ENCODE results near the gene KLKB1.
"Not testable (repeated sequence)": the region's sequence is repeated elsewhere in the genome, so short reads cannot be mapped to it uniquely, and the experiment has no call there.

The KLKB1 gene

DNA sequence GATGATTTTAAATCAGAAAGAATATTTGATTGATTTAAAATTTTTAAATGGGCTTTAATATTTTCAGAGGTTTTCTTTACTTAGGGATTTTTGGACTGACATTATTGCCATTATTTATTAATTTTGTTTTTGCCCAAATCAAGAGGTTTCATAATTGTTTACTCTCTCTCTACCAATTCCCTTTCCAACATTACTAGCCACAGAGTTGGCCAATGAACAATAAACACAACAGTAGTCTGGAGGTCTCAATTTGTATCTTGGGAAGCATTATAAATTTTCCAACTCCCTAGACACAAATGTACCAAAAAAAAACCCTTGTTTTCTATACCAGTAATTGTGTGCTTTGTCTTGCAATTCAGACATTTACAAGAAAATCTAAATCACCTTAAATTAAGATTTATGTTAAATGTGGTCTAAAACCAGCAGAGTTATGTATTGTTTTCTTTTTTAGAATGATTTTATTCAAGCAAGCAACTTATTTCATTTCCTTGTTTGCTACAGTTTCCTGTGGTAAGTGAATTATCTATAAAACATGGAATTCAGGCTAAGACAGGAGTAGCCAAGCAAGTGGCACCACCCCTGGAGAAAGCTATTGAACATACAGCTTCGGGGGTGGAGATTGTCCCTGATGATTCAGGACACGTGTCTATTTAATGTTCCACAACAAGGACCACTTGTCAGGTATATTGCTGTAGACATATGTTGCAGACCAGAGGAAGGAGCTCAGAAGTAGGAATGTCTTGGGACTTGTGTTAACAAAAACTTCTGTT, 622 bp downstream of the KLKB1 start:
- no peak for DNase-seq

DNA sequence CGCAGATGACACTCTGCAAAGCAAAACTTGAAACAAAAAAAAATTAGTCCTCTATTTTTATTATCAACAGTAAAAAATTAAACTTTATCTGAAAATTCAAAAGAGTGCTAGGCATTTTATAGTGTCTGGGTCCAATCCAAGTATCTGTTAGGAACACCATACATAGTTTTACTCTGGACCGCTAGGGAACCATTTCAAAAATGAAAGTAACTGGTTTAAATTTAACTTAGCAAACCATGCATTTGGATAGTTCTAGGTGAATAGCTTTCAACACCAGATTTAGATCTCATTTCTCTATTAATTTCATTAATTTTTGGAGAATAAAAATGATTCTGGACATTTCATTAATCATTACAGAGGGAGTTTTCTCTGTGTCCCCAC, 1.2 kb downstream of the KLKB1 start:
- no peak for DNase-seq

DNA sequence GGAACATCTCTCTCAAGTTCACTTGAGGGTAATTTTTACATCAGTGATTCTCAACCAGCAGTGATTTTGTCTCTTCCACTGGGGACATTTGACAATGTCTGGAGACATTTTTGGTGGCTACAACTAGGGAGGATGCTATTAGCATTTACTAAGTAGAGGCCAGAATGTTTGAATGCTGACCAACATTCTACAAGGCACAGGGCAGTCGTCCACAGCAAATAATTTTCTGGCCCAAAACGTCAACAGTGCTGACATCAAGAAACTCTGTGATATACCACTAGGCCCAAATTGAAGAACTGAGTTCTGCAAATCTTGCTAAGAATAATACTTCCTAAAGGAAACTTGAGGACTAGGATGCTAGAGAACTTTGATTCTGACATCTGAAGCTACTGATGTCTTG, 7.1 kb downstream of the KLKB1 start:
- no peak for DNase-seq

DNA sequence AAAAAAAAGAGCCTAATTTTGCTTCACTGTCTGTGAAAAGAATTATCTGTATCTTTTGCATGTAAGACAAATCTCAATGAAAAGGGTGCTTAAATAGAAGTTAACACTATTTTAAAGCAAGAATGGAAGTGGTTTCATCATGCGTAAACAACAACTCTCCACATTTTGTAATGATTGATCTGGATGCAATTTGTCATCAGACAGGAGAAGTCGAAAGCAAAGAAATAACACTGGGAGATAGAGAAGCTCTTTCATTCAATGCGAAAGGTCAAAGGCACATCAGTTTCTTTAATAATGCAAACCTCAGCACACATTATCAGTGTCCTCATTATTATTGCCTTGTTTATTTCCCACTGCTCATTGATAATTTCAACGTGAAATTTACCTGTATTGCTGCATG, 8.8 kb downstream of the KLKB1 start:
- no peak for DNase-seq

DNA sequence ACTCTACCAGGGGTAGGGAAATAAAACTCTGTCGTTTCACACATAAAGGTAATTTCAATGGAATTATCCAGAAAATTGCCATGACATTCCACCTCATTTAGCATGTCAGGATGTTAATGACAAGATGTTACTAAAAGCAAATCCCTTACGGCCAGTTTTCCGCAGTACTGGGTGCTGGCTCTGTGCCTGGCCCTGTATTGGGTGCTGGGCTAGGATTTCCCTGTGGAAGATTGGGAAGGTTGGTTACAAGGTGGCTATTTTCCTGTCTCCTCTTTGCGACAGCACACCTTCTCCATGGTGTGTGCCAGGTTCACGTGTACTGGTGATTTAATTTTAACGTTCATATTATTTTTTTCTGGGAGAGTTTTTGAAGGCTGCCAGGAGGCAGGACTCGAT, 13.1 kb downstream of the KLKB1 start:
- DNase-seq: no peak

DNA sequence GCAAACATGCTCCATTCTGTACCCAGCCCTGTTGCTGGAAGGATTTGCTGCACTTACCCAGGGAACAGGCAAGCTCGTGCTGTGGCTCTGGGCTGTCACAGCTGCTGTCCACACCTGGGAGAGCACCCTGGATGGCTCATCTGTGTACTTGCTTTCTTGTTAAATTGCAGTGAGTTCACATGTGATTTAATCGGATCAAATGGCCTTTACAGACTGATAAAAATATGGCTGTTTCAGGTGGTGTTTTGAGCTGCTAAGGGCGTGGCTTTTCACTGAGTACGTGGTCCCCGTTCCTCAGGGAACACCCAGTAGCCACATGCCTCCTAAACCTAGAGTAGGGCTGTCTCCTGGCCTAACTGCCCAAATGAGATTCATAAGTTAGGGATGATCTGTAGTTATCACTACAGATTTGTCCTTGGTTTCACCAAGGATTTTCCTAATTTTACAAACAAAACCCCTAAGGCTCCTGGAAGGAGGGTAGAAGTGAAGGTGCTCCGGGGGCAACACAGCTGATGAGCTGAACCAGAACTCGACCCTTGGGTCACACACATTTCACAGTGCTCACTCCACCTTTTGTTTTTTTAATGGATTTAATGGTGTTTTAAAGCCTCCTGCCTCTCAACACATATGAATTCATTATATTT, 13.7 kb downstream of the KLKB1 start:
- no peak for DNase-seq

DNA sequence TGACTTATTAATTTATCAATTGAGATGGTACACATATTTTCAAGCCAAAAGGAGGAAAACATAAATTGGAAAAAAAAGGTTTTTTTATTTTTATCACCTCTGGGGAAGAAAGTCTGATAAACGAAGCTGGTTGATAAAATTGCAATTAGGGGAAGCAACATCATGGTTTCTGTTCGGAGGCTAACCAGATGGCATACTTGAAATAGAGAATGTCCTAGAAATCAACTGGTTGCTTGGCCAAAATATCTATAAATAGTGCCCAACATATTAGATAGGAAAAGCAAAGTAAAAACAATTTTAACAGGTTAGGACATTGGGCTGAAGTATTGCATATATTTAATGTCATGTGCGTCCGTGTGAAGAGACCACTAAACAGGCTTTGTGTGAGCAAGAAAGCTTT, 14.3 kb downstream of the KLKB1 start:
- DNase-seq: no peak

DNA sequence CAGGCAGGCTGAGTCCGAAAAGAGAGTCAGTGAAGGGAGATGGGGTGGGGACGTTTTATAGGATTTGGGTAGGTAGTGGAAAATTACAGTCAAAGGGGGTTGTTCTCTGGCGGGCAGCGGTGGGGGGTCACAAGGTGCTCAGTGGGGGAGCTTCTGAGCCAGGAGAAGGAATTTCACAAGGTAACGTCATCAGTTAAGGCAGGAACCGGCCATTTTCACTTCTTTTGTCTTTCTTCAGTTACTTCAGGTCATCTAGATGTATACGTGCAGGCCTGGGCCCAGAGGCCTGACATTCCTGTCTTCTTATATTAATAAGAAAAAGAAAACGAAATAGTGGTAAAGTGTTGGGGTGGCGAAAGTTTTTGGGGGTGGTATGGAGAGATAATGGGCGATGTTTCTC, 14.7 kb downstream of the KLKB1 start:
- not testable (repeated sequence) for DNase-seq

DNA sequence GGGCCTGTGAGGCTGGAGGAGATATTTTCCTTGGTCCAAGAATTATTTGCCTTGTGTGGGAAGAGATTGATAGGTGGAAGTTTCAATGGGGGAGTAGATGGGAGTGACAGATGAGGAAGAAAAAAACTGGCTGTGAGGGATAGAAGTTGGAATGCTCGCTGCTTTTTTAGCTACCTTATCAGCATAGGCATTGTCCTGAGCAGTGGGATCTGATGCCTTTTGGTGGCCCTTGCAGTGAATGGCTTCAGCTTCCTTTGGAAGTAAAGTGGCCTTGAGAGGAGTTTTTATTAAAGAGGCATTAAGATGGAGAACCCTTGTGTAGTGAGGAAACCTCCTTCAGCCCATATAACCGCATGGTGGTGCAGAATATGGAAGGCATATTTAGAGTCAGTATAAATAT, 16.0 kb downstream of the KLKB1 start:
- DNase-seq: no peak

DNA sequence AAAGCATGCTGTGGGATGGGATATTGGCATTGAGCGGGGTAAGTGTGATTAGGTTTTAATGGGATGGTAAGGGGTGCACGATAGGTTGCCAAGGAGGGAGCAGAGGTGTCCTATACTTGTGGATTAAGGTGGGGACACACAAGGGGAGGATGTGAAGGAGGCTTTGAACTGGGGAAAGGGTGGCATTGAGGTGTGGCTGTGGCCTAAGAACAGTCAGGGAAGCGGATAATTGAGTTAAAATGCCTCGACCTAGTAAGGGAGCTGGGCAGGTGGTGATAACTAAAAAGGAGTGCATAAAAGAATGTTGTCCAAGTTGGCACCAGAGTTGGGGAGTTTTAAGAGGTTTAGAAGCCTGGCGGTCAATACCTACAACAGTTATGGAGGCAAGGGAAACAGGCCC, 17.5 kb downstream of the KLKB1 start:
- DNase-seq: no peak

DNA sequence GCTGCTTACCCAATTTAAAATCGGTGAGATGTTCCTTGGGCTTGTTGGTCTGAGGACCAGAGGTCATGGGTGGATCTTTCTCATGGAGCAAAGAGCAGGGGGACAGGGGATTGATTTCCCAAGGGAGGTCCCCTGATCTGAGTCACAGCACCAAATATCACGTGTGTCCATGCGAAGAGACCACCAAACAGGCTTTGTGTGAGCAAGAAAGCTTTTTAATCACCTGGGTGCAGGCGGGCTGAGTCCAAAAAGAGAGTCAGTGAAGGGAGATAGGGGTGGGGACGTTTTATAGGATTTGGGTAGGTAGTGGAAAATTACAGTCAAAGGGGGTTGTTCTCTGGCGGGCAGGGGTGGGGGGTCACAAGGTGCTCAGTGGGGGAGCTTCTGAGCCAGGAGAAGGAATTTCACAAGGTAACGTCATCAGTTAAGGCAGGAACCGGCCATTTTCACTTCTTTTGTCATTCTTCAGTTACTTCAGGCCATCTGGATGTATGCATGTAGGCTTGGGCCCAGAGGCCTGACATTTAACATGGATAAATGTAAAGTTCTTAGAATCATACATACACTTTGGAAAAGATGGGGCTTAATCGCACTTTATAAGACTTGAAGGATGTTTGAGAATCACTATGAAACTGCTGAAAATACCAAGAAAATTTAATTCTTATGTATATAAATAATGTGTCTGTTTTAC, 19.9 kb downstream of the KLKB1 start:
- not testable (repeated sequence) for DNase-seq

DNA sequence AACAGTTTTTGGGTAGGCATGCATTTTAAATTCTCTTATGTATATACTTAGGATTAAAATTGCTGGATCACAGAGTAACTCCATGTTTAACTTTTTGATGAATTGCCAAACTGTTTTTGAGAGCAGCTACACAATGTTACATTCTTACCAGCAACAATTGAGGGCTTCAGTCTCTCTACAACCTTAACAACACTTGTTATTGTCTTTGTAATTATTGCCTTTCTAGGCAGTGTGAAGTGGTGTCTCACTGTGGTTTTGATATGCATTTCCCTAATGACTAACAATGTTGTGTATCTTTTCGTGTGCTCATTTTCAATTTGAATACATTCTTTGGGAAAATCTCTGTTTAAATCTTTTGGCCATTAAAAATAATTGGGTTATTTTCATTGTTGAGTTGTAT, 21.3 kb downstream of the KLKB1 start:
- DNase-seq: no peak

DNA sequence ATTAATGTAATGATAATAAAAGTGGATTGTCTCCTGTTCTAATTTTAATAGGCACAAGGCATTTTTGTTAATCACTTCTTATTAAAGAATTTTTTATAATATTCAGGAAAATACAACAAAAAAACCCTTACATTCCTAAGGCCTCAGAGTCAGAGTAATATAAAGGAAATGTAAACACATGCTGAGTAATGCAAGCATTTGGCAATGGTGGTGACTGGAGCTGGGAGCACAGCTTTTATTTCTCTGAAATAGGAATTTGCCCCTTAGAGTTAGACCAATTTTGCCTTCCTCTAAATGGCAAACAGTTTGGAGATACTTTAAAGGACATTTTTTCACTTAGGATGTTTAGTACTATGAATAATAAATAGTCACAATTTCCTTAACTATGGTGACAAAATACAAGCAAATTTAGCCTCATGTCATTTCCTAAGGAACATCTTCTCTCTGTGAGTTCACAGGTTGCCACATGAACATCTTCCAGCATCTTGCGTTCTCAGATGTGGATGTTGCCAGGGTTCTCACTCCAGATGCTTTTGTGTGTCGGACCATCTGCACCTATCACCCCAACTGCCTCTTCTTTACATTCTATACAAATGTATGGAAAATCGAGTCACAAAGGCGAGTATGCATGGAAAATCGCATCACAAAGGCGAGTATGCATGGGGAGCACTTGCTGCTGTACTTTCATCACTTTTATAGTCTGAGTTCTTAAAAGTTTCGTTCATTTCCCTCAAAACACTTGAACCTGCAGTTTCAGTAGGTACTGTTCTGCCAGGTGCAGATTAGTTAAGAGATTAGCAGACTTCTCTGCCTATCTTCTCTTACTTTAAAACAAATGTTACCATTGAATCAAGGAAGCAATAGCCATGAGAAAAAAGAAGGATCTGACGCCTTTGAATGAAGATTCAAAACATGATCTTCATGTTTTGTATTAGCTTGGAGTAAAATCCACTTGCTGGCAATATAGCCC, 22.8 kb downstream of the KLKB1 start:
- DNase-seq: no peak

DNA sequence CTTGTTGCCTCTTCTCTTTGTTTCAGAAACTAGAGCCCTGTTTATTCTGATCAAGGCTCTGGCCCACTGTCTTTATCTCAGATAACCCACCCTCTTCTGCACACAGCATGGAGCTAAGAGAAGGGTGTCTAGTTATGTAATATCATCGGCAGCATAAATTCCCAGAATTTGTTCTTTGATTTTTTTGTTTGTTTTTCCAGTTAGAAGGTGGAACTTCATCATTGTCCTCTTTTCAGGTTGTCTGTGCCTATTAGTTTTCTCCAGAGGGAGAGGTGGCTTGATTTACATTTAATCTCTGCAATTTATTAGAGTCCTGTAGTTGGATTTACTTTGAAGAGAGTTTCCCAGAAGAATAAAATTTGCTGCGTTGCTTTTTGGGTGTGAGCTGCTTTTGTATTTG, 23.5 kb downstream of the KLKB1 start:
- DNase-seq: no peak

DNA sequence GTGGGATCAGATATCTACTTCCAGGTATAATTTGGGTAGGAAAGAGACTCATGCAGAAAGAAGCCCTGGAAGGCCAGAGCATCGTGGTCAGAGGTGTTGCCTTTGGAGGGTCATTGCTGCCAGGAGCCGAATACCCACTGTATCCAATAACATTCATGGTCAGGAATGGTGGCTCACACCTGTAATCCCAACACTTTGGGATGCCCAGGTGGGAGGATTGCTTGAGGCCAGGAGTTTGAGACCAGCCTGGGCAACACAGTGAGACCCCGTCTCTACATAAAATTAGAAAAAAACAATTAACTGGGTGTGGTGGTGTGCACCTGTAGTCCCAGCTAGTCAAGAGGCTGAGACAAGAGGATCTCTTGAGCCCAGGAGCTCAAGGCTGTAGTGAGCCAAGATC, 27.8 kb downstream of the KLKB1 start:
- DNase-seq: no peak

DNA sequence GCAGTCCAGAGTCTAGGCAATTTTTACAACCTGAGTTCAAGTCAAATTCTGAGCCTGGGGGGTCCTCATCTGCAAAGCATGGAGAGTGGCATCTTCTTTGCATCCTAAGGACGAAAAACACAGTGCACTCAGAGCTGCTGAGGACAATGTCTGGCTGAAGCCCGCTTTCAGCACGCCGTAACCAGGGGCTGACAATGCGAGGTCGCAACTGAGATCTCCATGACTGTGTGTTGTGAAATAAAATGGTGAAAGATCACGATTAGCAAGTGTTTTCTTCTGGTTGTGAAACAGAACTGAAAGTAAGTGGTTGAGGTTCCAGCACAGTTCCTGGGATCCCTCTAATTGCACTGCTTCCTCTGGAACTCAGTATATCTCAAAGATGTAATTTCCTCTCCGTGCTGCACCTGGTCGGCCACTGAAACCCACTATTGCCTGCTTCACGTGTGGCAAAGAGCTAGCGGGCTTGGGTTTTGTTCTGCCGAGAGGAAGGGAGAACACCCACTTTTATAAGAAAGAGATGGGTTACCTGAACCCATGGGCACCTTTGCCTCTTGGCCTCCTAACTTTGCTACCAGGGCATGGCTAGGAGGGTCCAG, 31.0 kb downstream of the KLKB1 start:
- DNase-seq: no peak

DNA sequence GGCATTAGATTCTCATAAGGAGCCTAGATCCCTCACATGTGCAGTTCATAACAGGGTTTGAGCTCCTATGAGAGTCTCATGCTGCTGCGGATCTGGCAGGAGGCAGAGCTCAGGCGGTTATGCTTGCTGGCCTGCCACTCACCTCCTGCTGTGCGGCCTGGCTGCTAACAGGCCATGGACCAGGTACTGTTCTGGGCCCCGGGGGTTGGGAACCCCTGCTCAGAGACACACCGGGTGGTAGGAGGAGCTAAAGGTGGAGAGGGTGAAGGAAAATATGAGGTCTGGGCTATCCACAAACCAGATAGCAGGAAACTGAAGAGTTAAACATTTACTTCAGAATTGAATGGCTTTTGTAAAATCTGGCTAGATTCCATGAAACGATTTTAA, 32.8 kb downstream of the KLKB1 start:
- DNase-seq: no peak

DNA sequence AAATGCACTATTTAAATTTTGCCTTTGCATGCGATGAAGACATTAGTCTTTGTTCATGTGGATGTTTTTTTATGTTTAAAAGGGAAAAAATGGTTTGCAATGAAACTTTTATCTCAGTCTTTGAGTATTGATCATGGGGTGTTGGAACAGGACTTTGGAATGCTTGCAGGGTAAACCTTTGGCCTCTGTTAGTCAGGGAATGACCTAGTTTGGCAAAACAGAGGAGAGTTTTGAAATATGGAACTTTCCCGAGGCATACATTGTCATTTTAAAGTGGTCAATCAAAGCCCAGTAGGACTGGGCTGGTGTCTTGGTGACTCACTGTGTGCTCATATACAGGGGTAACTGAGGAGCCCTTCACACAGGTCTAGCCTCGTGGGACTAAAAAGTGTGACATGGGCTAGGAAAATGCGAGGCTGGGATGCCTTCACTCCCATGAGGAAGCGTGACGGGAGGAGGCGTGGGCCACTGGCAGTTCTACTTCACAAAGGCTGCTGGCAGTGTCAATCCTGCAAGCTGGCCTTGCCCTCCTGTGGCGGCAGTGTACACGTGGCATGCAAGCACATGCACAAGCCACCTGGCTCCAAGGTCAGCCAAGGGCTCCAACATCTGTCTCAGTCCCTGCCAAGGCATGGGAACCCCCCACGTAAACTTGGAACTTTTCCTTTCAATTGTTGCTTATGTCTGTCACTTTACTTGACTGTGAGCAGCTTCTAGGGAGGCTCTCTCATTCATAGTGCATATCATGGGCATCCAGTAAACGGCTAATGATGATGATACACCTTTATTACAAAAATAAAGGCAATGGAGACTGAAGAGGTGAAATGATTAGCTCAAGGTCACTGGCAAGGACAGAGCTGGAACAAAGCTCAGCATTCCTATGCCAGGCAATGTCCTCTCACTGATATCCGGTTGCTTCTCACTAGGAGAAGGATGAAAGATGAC, 33.5 kb downstream of the KLKB1 start:
- DNase-seq: no peak

DNA sequence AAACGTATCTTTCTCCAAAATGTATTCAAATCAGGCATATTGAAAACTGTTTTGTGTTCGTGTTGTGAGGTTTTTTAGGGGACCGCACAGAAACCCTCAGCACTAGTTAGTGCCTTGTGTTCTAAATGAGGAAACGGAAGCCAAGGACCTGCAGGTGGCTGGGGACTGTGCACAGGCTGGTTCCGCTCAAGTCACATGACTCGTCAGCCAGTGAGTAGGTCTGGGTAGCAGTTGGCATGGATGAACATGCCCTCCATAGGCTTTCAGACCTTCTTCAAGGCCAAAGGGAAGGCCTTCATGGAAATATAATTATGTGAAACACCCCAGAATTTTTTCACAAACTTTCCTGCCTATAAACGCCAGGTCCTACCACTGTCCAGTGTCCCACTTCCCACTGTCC, 37.4 kb downstream of the KLKB1 start:
- DNase-seq: no peak

DNA sequence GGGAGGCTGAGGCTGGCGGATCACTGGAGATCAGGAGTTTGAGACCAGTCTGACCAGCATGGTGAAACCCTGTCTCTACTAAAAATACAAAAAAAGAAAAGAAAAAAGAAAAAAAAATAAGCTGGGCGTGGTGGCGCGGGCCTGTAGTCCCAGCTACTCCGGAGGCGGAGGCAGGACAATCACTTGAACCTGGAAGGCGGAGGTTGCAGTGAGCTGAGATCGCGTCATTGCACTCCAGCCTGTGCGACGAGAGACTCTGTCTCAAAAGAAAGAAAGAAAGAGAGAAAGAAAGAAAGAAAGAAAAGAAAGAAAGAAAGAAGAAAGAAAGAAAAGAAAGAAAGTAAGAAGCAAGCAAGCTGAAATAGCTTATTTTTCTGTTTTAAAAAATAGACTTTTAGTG, 37.9 kb downstream of the KLKB1 start:
- DNase-seq: not testable (repeated sequence)

Measured in T-helper 2 cell (primary cell).